HepG2 (cell line): ENCODE results near the gene ACSM2B. TPM values are rescaled to one million over a fixed set of nuclear protein-coding genes. Genes with fewer than 3 reads are reported as not detected.

Experiments
- CREB1 ChIP-seq, 2 experiments: fragments of 450-650 bp in 1 of 2; IDR thresholded peaks; 2 replicates each; pipeline ENCODE4 v1.6.1; 2016 to 2017; ENCODE audit warnings: control low read depth in 1 of 2, mild to moderate bottlenecking in 1 of 2, missing compliant biosample characterization in 1 of 2, missing genetic modification characterization in 1 of 2
- FOXP1 ChIP-seq, 2 experiments: fragments of 450-650 bp in 1 of 2; IDR thresholded peaks; 2 replicates each; pipeline ENCODE4 v1.6.1; 2017 to 2018; ENCODE audit warnings: antibody characterized with exemption in 1 of 2
- KDM3A ChIP-seq: IDR thresholded peaks from 2 replicates; pipeline ENCODE4 v1.6.1; 2018; ENCODE audit warnings: low read depth, missing compliant biosample characterization
- MEIS2 ChIP-seq: sonication (generic); formaldehyde crosslinking; IDR thresholded peaks from 2 replicates; pipeline ENCODE4 v1.9.0; 2021; ENCODE audit warnings: mild to moderate bottlenecking, missing genetic modification reagents
- MYNN ChIP-seq: sonication (generic); formaldehyde crosslinking; IDR thresholded peaks from 2 replicates; pipeline ENCODE4 v1.4.0; 2020; ENCODE audit warnings: mild to moderate bottlenecking, low read depth, missing genetic modification reagents
- POLR2AphosphoS2 ChIP-seq: IDR thresholded peaks from 2 replicates; pipeline ENCODE4 v1.6.1; 2011; ENCODE audit warnings: low read depth, low read length, improper control_type of control experiment
- PRDM10 ChIP-seq: sonication (generic); formaldehyde crosslinking; IDR thresholded peaks from 2 replicates; pipeline ENCODE4 v1.4.0; 2020; ENCODE audit warnings: low read depth, missing genetic modification reagents
- SKI ChIP-seq: fragments of 450-650 bp; IDR thresholded peaks from one replicate; pipeline ENCODE4 v1.6.1; 2018; ENCODE audit warnings: mild to moderate bottlenecking; ENCODE audit not compliant: partially characterized antibody
- YEATS4 ChIP-seq: sonication (generic); formaldehyde crosslinking; IDR thresholded peaks from 2 replicates; pipeline ENCODE4 v1.4.0; 2020; ENCODE audit warnings: missing genetic modification reagents, borderline replicate concordance
- ZBTB34 ChIP-seq: sonication (generic); formaldehyde crosslinking; IDR thresholded peaks from 2 replicates; pipeline ENCODE4 v1.8.0; 2022; ENCODE audit warnings: mild to moderate bottlenecking, missing genetic modification reagents
- ZNF124 ChIP-seq: sonication (generic); formaldehyde crosslinking; IDR thresholded peaks from 2 replicates; pipeline ENCODE4 v1.4.0; 2020; ENCODE audit warnings: missing genetic modification reagents
- ZNF510 ChIP-seq: sonication (generic); formaldehyde crosslinking; IDR thresholded peaks from 2 replicates; pipeline ENCODE4 v1.4.0; 2020; ENCODE audit warnings: low read depth, mild to moderate bottlenecking, missing genetic modification reagents
- ZNF616 ChIP-seq: sonication (generic); formaldehyde crosslinking; IDR thresholded peaks from 2 replicates; pipeline ENCODE4 v1.5.0; 2020; ENCODE audit warnings: low read depth, mild to moderate bottlenecking, missing genetic modification reagents
- polyA plus RNA-seq, 8 experiments: library from polyadenylated mRNA; depleted of rRNA in 3 of 8; stranded (reverse) in 7 of 8; unstranded in 1 of 8; fragments of >200 nt; fragmentation: Illumina TruSeq in 4 of 8; extraction: Trizol in 4 of 8; gene quantifications; 2 replicates each; pipeline versions ENCODE4 v1.2.1 to v1.2.3, GENCODE V29; 2011 to 2016; ENCODE audit warnings: low read depth in 4 of 8, missing spikeins in 1 of 8, mixed read lengths in 1 of 8; ENCODE audit not compliant: insufficient read depth in 1 of 8
- total RNA-seq, 5 experiments: library from RNA; depleted of rRNA; stranded (reverse); fragments of >200 nt; fragmentation: Illumina TruSeq; extraction: Trizol; gene quantifications; 2 replicates each; pipeline ENCODE4 v1.2.3, GENCODE V29; 2016; ENCODE audit warnings: low read depth in 1 of 5
- TF ChIP-seq, protein P1 (sequence below), 2 experiments: sonication (generic) in 1 of 2; formaldehyde crosslinking in 1 of 2; IDR thresholded peaks; 2 replicates each; pipeline versions ENCODE4 v1.5.1 to v1.6.1; 2011 to 2020; ENCODE audit warnings: borderline replicate concordance in 1 of 2, low read depth in 1 of 2, low read length in 1 of 2, mild to moderate bottlenecking in 1 of 2, missing genetic modification reagents in 1 of 2, moderate library complexity in 1 of 2
- TF ChIP-seq, protein P2 (sequence below): IDR thresholded peaks from 2 replicates; pipeline ENCODE4 v1.6.1; 2016; ENCODE audit warnings: low read depth, missing genetic modification reagents, missing compliant biosample characterization

The ACSM2B gene
- total and polyA plus RNA-seq, 2 of the 13 experiments (the other 11 are each of a cell fraction or from before 2014, with no cell fraction given) = 22.9 to 34.0 TPM

DNA sequence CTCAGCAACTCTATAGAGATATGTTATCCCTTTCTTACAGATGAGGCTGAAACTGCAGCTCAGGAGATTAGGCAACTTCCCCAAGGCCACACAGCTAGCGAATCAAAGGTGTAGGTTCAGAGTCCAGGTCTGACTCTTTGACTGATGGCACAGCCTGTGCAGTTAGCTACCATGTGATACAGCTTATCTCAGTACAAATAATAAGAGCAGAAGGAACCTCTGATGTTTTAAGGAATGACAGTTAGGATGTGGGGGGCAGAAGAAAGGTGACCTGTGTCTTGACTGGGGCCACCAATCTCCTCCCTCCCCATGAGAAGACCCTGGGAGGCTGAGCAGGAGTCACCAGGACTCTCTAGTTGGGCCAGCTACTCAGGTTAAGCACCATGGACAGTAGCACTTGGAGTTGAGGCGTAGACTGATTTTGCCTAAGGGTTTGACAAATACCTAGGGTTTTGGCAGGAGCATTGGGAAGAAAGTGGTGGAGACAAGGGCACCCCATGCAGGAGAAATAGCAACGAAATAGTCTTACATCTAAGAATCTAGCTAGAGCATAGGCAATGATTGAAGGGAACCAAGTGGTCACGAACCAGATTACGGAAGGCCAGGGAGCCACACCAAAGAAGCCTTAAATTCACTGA lies 22.8 kb upstream of the ACSM2B start (continued):
- TF ChIP-seq POLR2AphosphoS2 (no peak), ZNF510 (CRISPR knock-in tag) (peak; percentile 94; the same call in 1 of the 2 replicates), FOXP1 (IDR thresholded peaks at IDR 0.05) (no peak), FOXP1 (CRISPR knock-in tag; IDR thresholded peaks at IDR 0.05) (peak; percentile 67; the same call in 1 of the 2 replicates), KDM3A (peak; percentile 95), SKI (peak; percentile 75), PRDM10 (CRISPR knock-in tag) (peak; percentile 83), ZNF616 (CRISPR knock-in tag) (no peak), CREB1 (IDR thresholded peaks at IDR 0.05) (peak; percentile 31; the same call in 1 of the 2 replicates), CREB1 (CRISPR knock-in tag; IDR thresholded peaks at IDR 0.05) (peak; percentile 85), ZBTB34 (0 out of 2 replicates have a peak, but pooled peaks have one; percentile 80), MEIS2 (CRISPR knock-in tag) (peak; percentile 99), YEATS4 (CRISPR knock-in tag) (peak; percentile 72), ZNF124 (CRISPR knock-in tag) (peak; percentile 97), MYNN (peak; percentile 78; the same call in 1 of the 2 replicates)
- TF ChIP-seq, protein P1, sequence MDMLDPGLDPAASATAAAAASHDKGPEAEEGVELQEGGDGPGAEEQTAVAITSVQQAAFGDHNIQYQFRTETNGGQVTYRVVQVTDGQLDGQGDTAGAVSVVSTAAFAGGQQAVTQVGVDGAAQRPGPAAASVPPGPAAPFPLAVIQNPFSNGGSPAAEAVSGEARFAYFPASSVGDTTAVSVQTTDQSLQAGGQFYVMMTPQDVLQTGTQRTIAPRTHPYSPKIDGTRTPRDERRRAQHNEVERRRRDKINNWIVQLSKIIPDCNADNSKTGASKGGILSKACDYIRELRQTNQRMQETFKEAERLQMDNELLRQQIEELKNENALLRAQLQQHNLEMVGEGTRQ (IDR thresholded peaks at IDR 0.05; ENCODE audit: low read depth, low read length) = peak; percentile 26; the same call in 1 of the 2 replicates
- TF ChIP-seq, protein P1 (CRISPR knock-in tag; IDR thresholded peaks at IDR 0.05; ENCODE audit: borderline replicate concordance) = peak; percentile 80
- TF ChIP-seq, protein P2, sequence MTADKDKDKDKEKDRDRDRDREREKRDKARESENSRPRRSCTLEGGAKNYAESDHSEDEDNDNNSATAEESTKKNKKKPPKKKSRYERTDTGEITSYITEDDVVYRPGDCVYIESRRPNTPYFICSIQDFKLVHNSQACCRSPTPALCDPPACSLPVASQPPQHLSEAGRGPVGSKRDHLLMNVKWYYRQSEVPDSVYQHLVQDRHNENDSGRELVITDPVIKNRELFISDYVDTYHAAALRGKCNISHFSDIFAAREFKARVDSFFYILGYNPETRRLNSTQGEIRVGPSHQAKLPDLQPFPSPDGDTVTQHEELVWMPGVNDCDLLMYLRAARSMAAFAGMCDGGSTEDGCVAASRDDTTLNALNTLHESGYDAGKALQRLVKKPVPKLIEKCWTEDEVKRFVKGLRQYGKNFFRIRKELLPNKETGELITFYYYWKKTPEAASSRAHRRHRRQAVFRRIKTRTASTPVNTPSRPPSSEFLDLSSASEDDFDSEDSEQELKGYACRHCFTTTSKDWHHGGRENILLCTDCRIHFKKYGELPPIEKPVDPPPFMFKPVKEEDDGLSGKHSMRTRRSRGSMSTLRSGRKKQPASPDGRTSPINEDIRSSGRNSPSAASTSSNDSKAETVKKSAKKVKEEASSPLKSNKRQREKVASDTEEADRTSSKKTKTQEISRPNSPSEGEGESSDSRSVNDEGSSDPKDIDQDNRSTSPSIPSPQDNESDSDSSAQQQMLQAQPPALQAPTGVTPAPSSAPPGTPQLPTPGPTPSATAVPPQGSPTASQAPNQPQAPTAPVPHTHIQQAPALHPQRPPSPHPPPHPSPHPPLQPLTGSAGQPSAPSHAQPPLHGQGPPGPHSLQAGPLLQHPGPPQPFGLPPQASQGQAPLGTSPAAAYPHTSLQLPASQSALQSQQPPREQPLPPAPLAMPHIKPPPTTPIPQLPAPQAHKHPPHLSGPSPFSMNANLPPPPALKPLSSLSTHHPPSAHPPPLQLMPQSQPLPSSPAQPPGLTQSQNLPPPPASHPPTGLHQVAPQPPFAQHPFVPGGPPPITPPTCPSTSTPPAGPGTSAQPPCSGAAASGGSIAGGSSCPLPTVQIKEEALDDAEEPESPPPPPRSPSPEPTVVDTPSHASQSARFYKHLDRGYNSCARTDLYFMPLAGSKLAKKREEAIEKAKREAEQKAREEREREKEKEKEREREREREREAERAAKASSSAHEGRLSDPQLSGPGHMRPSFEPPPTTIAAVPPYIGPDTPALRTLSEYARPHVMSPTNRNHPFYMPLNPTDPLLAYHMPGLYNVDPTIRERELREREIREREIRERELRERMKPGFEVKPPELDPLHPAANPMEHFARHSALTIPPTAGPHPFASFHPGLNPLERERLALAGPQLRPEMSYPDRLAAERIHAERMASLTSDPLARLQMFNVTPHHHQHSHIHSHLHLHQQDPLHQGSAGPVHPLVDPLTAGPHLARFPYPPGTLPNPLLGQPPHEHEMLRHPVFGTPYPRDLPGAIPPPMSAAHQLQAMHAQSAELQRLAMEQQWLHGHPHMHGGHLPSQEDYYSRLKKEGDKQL (CRISPR knock-in tag) = peak; percentile 92
